Left lung (tissue), 10 donors: ENCODE data around the gene TSPO. TPM values are rescaled to one million over a fixed set of nuclear protein-coding genes. Genes with fewer than 3 reads are reported as not detected.

Experiments used
- ATAC-seq: fragments of 200-7000 bp; cut with Tn5 transposase; one replicate; pipeline ENCODE4 v1.9.1; 2020; ENCODE audit warnings: moderate library complexity
- DNase-seq, 4 donors: peaks; one replicate each; pipeline ENCODE4 v3.0.0-alpha.2; 2013 to 2020
- H3K27ac ChIP-seq, 2 donors: fragments of 200-600 bp; sonication (generic) in 1 of 2; one replicate each; pipeline versions ENCODE4 v1.5.0 to v1.8.0; 2020 to 2021
- H3K27me3 ChIP-seq, 2 donors: fragments of 200-600 bp; sonication (generic) in 1 of 2; one replicate each; pipeline versions ENCODE4 v1.5.0 to v1.8.0; 2020 to 2021
- H3K36me3 ChIP-seq, 2 donors: fragments of 200-600 bp; sonication (generic) in 1 of 2; one replicate each; pipeline versions ENCODE4 v1.5.0 to v1.8.0; 2020 to 2021
- H3K4me1 ChIP-seq, 2 donors: fragments of 200-600 bp; one replicate each; pipeline ENCODE4 v1.8.0; 2021
- H3K4me3 ChIP-seq, 2 donors: fragments of 200-600 bp; sonication (generic) in 1 of 2; one replicate each; pipeline versions ENCODE4 v1.5.0 to v1.8.0; 2020 to 2021; ENCODE audit warnings: mild to moderate bottlenecking in 1 of 2
- H3K9me3 ChIP-seq, 2 donors: fragments of 200-600 bp; sonication (generic) in 1 of 2; one replicate each; pipeline versions ENCODE4 v1.5.0 to v1.8.0; 2020 to 2021
- CTCF ChIP-seq, 2 donors: fragments of 200-600 bp; sonication (generic) in 1 of 2; IDR thresholded peaks; one replicate each; pipeline versions ENCODE4 v1.5.0 to v1.8.0; 2021; ENCODE audit warnings: antibody characterized with exemption in 2 of 2
- intact Hi-C, 2 donors: fragments of 100-400 bp; cut with DNase I; formaldehyde crosslinking; loops; one replicate each; pipeline versions ENCODE4 v1.11.2 to v1.14.2; 2022
- polyA plus RNA-seq, 6 donors: library from polyadenylated mRNA; unstranded; fragments of 120-200 nt; gene quantifications; one replicate each; pipeline ENCODE4 v1.2.1, GENCODE V29; 2013; ENCODE audit not compliant: insufficient read length in 6 of 6
- total RNA-seq, 2 donors: library from RNA; stranded (reverse); fragmentation: NEBNext Ultra II Directional; extraction: Animal tissue kit (Norgen Biotek cat#: 25700); gene quantifications; one replicate each; pipeline ENCODE4 v1.2.1, GENCODE V29; 2021
- donor health status: DM: no; HTN: yes; CAD: no.
- donor health status: DM: no; HTN: no; CAD: no.

The TSPO gene
- total and polyA plus RNA-seq, 8 donors: 29.0 to 276 (median 45.6) TPM

- Histone ChIP-seq H3K27me3 (no peaks in the 10 kb centered on the region), H3K27ac (no peak overlapping the region), H3K4me1 (peaks cover 10 to 33% of the 10 kb centered on the region in 2 donors), H3K36me3 (peaks cover 0 to 37% of the 10 kb centered on the region in 2 donors), H3K9me3 (no peaks in the 10 kb centered on the region), H3K4me3 (no peak overlapping the region)
- intact Hi-C loops: no loop called here
- no peak for TF ChIP-seq CTCF (IDR thresholded peaks at IDR 0.05)
- DNase-seq (peak in 1 of 4 donors; percentile 55), ATAC-seq (no peak)
These were observed 32.3 kb downstream of the TSPO start for GRCh38 chr22:43183496-43184277.

- DNase-seq (peak in 2 of 4 donors; percentile 64 to 68), ATAC-seq (peak; percentile 9)
- H3K36me3 ChIP-seq: peaks cover 0 to 15% of the 10 kb centered on the region in 2 donors
- H3K27ac ChIP-seq: no peak overlapping the region
- peaks cover 10 to 33% of the 10 kb centered on the region in 2 donors for H3K4me1 ChIP-seq
- no peaks in the 10 kb centered on the region for H3K9me3 ChIP-seq
- intact Hi-C loops: no loop called here
- no peak for TF ChIP-seq CTCF (IDR thresholded peaks at IDR 0.05)
- H3K4me3 ChIP-seq: peak overlapping the region; percentile 59 to 73
- H3K27me3 ChIP-seq: no peaks in the 10 kb centered on the region
These were observed 34.5 kb downstream of the TSPO start for GRCh38 chr22:43185860-43186261.

GRCh38 chr22:43186272-43187170 lies 35.2 kb downstream of the TSPO start, which contains the start of gene TTLL12:
Gene TTLL12 (minus strand): TSS chr22:43187134. CDS start chr22:43187069, 65 bp downstream.
- H3K4me1 ChIP-seq: peaks cover 10 to 33% of the 10 kb centered on the region in 2 donors
- intact Hi-C loops: no loop called here
- peaks cover 0 to 10% of the 10 kb centered on the region in 2 donors for H3K36me3 ChIP-seq
- peak within 1 kb of the TSS; percentile 89 to 97 for H3K27ac ChIP-seq
- no peak for TF ChIP-seq CTCF (IDR thresholded peaks at IDR 0.05)
- peak; percentile 31 for ATAC-seq
- peak; percentile 56 to 92 (median 62) for DNase-seq
- peak within 1 kb of the TSS; percentile 59 to 73 for H3K4me3 ChIP-seq
- H3K9me3 ChIP-seq: no peaks in the 10 kb centered on the region
- no peaks in the 10 kb centered on the region for H3K27me3 ChIP-seq

- Histone ChIP-seq H3K4me3 (peak overlapping the region; percentile 40 to 73), H3K9me3 (no peaks in the 10 kb centered on the region), H3K4me1 (peaks cover 10 to 33% of the 10 kb centered on the region in 2 donors), H3K36me3 (peaks cover 0 to 5% of the 10 kb centered on the region in 2 donors), H3K27me3 (no peaks in the 10 kb centered on the region), H3K27ac (peak overlapping the region; percentile 89 to 97)
- ATAC-seq (peak; percentile 90), DNase-seq (peak; percentile 94 to 99 (median 98))
- intact Hi-C loops: no loop called here
- TF ChIP-seq CTCF (IDR thresholded peaks at IDR 0.05): peak; percentile 50 to 77
These were observed 36.1 kb downstream of the TSPO start for GRCh38 chr22:43187171-43188099.
